ENCODE measurements around the gene PCNX2. TPM values are rescaled to one million over a fixed set of nuclear protein-coding genes. Genes with fewer than 3 reads are reported as not detected.
"Not testable (repeated sequence)": the region's sequence is repeated elsewhere in the genome, so short reads cannot be mapped to it uniquely, and the experiment has no call there.

The PCNX2 gene
- total and polyA plus RNA-seq, 2 of the 13 experiments (the other 11 are each of a cell fraction or from before 2014, with no cell fraction given) = 0.11 to 0.42 TPM

DNA sequence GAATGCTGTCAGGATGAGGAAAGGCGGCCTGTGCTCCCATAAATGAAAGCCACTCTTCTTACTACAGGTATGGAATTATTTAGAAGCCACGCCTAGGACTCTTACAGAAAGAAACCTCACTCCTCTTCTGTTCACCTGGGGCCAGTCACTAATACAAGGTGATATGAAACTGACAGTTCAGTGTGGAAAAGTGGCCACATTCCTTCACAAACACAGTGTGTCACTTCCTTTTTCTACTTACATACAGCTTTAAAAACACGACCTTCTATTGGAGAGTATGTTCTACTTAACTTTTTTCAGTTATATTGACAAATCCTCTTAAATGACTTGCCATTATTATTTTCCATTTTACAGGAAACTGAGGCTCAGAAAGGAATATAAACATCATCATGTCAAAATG is 163.1 kb downstream of the PCNX2 start (continued):
- no peak for TF ChIP-seq AHR (CRISPR knock-in tag; IDR thresholded peaks at IDR 0.05)
- TF ChIP-seq RBFOX2 (IDR thresholded peaks at IDR 0.05; ENCODE audit: low read depth, low read length) = no peak
- TF ChIP-seq MATR3 (CRISPR knock-in tag; IDR thresholded peaks at IDR 0.05) = no peak
- no peak for TF ChIP-seq ZNF782 (CRISPR knock-in tag; IDR thresholded peaks at IDR 0.05; ENCODE audit: borderline replicate concordance)
- no peak for TF ChIP-seq CEBPB (IDR thresholded peaks at IDR 0.05; ENCODE audit: borderline replicate concordance, low read depth, low read length)
- TF ChIP-seq BORCS8-MEF2B (CRISPR knock-in tag; IDR thresholded peaks at IDR 0.05) = no peak
- TF ChIP-seq STAG1 (CRISPR knock-in tag; IDR thresholded peaks at IDR 0.05) = no peak
- no peak for TF ChIP-seq ARID2 (CRISPR knock-in tag; IDR thresholded peaks at IDR 0.05; ENCODE audit: borderline replicate concordance)
- TF ChIP-seq ZNF251 (CRISPR knock-in tag; IDR thresholded peaks at IDR 0.05) = no peak

GRCh38 chr1:233129031-233129430 is 166.5 kb downstream of the PCNX2 start:
- in situ Hi-C loops (cut with HindIII; ENCODE audit: extremely low pct_ligation_motif_present, low pct_unique_long_range_greater_than_20kb); H2AFZ ChIP-seq (ENCODE audit: low read length); BruUV-seq (replicated peaks); H3K79me2 ChIP-seq (ENCODE audit: insufficient read depth, low read length); H4K20me1 ChIP-seq (ENCODE audit: insufficient read depth, low read length); H3K27ac ChIP-seq (ENCODE audit: extremely low read length, insufficient read depth, low read length); H3K9ac ChIP-seq (ENCODE audit: insufficient read depth, low read depth, low read length); POLR2A ChIA-PET; intact Hi-C loops (cut with micrococcal nuclease; ENCODE audit: unreplicated experiment); H3K4me3 ChIP-seq (replicated peaks in 1 of 3; ENCODE audit: insufficient read depth in 1 of 3, low read depth in 2 of 3, low read length in 3 of 3); H3K4me2 ChIP-seq (ENCODE audit: low read depth, low read length); CTCF ChIA-PET (ENCODE audit: low intra/inter-chr PET ratio, low total read pairs); DNase-seq (ENCODE audit: low spot score); H3K36me3 ChIP-seq (replicated peaks in 1 of 2; ENCODE audit: control insufficient read depth in 1 of 2, insufficient read depth in 2 of 2, low read length in 2 of 2); H3K27me3 ChIP-seq (ENCODE audit: control insufficient read depth in 1 of 2, insufficient read depth in 2 of 2, low read length in 2 of 2); ATAC-seq; FAIRE-seq; H3K4me1 ChIP-seq (ENCODE audit: insufficient read depth, low read length); H3K9me3 ChIP-seq (ENCODE audit: low read length): not testable (repeated sequence)
- whole genome bisulfite sequencing (ENCODE audit: low lambda C conversion rate) = 33% methylated on average over 12 of the region's 25 CpGs

DNA sequence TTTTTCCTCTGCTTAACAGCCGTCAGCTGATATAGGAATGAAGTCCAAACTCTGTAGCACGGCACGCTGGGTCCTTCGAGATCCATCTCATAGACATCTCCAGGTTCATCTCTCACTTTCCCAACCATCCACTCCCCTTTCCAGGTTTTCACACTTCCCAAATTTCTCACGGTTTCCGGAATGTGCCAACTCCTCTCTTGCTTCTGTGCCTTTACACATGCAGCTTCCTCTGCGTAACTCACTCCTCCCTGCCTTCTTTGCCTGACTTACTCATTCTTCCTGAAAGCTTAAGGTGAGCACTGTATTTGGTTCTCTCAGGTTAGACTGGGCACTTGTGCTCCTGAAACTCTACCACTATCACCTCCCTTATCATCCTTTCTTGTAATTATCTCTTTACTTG is 168.4 kb downstream of the PCNX2 start:
- Histone ChIP-seq H3K9me3 (ENCODE audit: low read length) (no peaks in the 10 kb centered on the region), H3K36me3 (replicated peaks in 1 of 2; ENCODE audit: control insufficient read depth in 1 of 2, insufficient read depth in 2 of 2, low read length in 2 of 2) (no peaks in the 10 kb centered on the region), H3K27me3 (ENCODE audit: control insufficient read depth in 1 of 2, insufficient read depth in 2 of 2, low read length in 2 of 2) (peaks cover 0 to 8% of the 10 kb centered on the region in 2 experiments; a peak in 2 of 5 replicates), H3K9ac (ENCODE audit: insufficient read depth, low read depth, low read length) (no peak overlapping the region), H4K20me1 (ENCODE audit: insufficient read depth, low read length) (no peaks in the 10 kb centered on the region), H3K4me2 (ENCODE audit: low read depth, low read length) (no peak overlapping the region), H3K79me2 (ENCODE audit: insufficient read depth, low read length) (no peaks in the 10 kb centered on the region), H3K4me3 (replicated peaks in 1 of 3; ENCODE audit: insufficient read depth in 1 of 3, low read depth in 2 of 3, low read length in 3 of 3) (no peak overlapping the region), H3K4me1 (ENCODE audit: insufficient read depth, low read length) (no peaks in the 10 kb centered on the region), H2AFZ (ENCODE audit: low read length) (no peak overlapping the region), H3K27ac (ENCODE audit: extremely low read length, insufficient read depth, low read length) (no peak overlapping the region)
- POLR2A ChIA-PET = no interaction called here
- no peak for TF ChIP-seq ATAD3A (CRISPR knock-in tag; IDR thresholded peaks at IDR 0.05)
- no TSS peak for BruUV-seq (replicated peaks)
- FAIRE-seq = no peak
- in situ Hi-C loops (cut with HindIII; ENCODE audit: extremely low pct_ligation_motif_present, low pct_unique_long_range_greater_than_20kb) = no loop called here
- intact Hi-C loops (cut with micrococcal nuclease; ENCODE audit: unreplicated experiment) = no loop called here
- WGBS (ENCODE audit: low lambda C conversion rate) = 3% methylated on average over 7 of the region's 7 CpGs
- no peak for ATAC-seq
- DNase-seq (ENCODE audit: low spot score) = no peak
- CTCF ChIA-PET (ENCODE audit: low intra/inter-chr PET ratio, low total read pairs) = no interaction called here
